ENCODE results near the gene TBRG1.

- TF ChIP-seq TAF1 (conservative IDR thresholded peaks at IDR 0.05) (no peak), CTCF (IDR thresholded peaks at IDR 0.05; ENCODE audit: low read depth, low read length, missing input control) (no peak)
Observed at GRCh38 chr11:124661553-124661952, 38.9 kb downstream of the TBRG1 start.
